Stimulated activated CD4-positive, alpha-beta T cell treated with anti-CD3 and anti-CD28 coated beads, Interleukin-15, amount 100 ng/mL, for 48 hours (primary cell): Measurements from ENCODE around the gene CHST8.
"Not testable (repeated sequence)": the region's sequence is repeated elsewhere in the genome, so short reads cannot be mapped to it uniquely, and the experiment has no call there.

Source experiments
- DNase-seq, 2 donors: peaks; one replicate each; pipeline ENCODE4 v3.0.0-alpha.2; 2020; ENCODE audit warnings: low read depth in 2 of 2

Gene CHST8

DNA sequence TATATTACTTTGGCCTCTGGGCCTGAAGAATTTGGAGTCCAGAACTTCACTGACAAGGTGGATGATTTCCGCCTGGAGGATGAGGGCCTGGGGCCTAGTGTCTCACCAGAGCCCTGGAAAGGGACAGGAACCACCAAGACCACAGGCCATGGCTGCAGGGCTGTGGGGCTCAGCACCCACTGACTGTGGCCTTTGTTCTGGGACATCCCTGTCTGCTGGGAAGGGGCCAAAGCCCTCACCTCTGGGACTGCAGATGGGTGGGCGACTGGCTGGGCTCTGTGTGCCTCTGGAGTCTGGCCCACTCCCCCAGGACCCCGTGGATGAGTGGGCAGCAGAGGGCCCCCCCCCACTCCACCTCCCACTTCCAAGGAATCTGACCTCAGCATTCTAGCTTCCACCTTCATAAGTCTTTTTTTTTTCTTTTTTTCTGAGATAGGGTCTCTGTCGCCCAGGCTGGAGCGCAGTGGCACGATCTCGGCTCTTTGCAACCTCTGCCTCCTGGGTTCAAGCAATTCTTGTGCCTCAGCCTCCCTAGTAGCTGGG, 20.3 kb downstream of the CHST8 start:
- DNase-seq: no peak

DNA sequence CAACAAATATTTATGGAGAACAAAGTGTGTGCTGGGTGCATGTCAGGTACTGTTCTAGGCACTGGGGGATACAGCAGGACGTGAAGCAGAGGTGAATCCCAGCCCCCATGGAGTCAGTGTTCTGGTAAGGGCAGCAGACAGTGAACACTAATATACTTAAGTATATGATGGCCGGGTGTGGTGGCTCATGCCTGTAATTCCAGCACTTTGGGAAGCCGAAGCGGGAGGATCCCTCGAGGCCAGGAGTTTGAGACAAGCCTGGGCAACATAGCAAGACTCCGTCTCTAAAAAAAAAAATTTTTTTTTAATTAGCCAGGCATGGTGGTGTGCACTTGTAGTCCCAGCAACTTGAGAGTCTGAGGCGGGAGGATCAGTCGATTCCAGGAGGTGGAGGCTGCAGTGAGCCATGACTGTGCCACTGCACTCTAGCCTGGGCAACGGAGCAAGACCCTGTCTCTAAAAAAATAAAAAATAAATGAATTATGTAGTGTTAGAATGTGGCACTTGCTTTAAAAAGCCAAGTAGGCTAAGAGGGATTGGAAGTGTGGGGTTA, 22.6 kb downstream of the CHST8 start:
- no peak for DNase-seq

DNA sequence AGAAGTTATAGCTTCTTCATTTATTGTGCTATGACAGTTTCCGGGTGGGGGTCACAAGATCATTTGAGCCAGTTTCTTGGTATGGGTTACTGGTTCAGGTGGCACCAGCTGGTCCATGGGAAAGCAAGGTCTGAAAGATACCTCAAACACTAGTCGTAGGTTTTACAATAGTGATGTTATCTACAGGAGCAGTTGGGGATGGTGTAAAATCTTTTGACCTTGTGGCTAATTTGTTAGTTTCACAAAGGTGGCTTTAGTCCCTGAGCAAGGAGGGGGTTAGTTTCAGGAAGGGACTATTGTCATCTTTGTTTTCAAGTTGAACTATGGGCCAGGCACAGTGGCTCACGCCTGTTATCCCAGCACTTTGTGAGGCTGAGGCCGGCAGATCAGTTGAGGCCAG, 24.6 kb downstream of the CHST8 start:
- no peak for DNase-seq

DNA sequence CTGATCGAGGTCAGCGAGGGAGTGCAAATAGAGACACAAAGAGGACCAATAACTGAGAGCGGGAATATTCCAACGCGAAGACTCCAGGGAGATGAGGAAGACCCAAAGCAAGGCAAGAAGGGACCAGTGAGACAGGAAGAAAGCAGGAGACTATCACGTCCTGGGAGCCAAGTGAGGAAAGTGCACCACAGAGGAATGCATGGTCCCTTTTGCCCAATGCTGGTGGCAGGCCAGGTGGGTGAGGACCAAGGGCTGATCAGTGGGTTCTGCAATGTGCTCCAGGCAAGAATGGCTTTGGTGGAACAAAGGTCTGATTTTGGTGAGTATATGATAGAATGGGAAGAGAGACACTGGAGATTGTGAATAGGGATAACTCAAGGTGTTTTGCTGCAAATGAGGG, 25.4 kb downstream of the CHST8 start:
- DNase-seq: no peak

DNA sequence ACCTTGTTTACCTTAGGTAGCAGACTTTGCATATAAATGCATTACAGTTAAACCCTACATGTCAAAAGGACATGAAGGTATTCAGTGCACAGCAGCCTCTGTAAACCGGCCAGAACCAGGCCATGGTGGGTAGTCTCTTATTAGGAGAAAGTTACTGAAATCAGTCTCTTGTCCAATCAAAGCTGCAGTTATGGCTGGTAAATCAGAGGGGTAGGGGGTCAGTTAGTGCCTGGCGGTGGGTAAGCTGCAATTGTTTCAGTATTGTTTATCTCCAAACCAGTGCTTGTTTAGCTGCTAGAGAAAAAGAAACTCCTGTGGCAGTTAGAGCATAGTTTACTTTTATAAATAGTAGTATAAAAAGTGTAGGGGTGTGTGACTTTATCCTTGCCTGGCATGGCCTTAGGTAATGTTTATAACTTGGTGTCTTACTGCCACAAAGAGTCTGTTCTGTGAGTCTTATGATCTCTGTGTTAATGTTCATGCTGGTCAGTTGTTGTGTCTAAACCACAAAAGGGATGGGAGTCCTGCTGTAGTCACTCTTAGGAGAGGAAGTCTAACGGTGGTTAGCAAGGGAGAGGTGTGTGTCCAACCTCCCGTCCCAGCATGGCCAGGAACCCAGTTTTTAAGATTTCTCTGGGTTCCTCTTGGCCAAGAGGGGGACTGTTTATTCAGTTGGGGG, 28.0 kb downstream of the CHST8 start:
- no peak for DNase-seq

DNA sequence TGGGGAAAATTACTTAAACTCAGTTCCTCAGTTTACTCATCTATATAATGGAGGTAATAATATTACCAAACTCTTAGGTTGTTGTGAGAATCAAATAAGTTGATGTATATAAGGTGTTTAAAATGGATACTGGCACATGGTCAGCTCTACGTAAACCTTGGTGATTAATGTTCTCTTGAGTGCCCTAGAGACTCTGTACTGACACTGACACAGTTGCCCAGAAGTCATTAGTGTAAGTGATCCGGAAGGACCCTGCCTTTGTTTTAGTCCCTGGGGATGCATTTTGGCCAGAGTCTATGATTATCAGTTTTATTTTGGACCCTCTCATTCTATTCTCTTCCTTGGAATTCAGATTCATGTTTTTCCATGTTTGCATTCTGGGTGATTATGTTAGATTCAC, 31.9 kb downstream of the CHST8 start:
- DNase-seq: no peak

DNA sequence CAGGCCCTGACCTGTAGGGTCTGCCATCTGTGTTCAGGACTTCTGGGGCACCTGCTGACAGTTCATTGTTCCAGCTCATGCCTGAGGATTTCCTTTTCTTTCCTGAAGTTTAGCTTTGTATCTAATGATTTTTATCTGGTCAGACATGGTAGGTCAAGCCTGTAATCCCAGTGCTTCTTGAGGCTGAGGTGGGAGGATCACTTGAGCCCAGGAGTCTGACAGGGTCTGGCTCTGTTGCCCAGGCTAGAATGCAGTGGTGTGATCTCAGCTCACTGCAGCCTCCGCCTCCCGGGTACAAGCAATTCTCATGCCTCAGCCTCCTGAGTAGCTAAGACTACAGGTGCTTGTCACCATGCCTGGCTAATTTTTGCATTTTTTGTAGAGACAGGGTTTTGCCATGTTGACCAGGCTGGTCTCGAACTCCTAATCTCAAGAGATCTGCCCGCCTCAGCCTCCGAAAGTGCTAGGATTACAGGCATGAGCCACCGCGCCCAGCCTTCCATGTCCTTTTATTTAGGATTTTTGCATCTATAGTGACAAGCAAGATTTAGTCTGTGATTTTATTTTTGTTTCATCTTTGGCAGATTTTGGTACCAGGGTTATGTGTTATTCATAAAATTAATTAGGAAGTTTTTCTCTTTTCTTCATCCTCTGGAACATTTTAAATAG, 33.2 kb downstream of the CHST8 start:
- DNase-seq: no peak

DNA sequence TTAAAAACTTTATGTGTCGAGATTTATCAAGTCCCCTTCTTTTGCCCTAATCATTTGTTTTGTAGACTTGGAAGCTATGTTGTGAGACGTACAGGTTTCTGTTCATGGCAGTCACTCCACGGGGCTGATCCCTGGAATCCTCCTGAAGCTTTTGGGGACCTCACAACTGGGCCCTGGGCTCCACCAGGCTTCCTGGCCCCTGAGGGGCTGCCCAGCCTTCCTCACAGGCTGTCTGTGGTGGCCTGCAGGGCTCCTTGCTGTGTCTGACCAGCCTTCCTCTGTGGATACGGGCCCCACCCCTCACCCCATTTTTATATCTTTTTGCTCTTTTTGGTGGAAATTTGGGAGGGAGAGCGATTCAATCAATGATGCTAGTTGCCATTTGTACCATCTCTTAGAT, 38.1 kb downstream of the CHST8 start:
- DNase-seq: no peak

DNA sequence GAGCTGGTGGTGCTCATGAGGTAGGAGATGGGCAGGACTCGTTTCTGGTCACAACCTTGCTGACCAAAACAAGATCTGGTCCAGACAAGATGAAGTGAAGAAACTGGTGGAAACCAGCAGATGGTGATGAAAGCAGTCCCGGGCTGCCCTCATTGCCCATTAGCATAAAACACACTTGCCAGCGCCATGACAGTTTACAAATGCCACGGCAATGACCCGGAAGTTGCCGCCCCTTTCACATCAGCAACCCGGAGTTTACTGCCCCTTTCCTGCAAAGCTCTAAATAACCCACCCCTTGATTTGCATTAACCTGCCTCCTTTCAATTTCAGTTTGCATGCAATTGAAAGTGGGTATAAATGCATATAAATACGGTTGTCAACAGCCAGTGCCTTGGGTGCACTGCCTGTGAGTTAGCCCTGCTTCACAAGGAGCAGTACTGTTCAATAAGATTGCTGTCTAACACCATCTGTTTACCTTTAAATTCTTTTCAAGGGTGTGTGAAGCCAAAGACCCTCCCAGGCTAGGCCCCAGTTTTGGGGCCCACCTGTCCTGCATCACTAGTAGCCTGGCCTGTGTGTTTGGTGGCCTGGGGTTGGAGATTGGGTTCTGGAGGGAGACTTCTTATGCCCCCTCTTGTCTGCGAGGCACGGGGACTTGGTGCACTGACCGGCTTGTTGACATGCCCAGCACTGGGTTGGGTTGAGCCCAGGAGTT, 38.8 kb downstream of the CHST8 start:
- no peak for DNase-seq

DNA sequence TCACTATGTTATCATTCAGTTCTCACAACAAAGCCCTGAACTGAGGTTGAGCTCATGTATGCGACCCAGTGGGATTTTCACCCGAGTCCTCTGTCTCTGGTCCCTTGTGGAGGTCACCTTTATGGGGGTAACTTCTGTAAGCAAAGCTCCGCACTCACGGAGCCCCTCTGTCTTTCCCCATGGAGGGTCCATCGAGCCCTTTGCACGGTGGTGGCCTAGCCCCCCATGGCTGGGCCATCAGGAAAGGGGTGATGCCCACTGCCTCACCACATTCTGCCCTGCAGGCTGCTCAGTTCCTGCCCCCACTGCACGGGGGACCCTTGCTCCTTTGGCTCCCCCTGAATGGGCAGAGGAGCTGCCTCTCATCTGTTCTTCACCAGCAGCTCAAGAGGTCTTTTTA, 39.6 kb downstream of the CHST8 start:
- DNase-seq: no peak

DNA sequence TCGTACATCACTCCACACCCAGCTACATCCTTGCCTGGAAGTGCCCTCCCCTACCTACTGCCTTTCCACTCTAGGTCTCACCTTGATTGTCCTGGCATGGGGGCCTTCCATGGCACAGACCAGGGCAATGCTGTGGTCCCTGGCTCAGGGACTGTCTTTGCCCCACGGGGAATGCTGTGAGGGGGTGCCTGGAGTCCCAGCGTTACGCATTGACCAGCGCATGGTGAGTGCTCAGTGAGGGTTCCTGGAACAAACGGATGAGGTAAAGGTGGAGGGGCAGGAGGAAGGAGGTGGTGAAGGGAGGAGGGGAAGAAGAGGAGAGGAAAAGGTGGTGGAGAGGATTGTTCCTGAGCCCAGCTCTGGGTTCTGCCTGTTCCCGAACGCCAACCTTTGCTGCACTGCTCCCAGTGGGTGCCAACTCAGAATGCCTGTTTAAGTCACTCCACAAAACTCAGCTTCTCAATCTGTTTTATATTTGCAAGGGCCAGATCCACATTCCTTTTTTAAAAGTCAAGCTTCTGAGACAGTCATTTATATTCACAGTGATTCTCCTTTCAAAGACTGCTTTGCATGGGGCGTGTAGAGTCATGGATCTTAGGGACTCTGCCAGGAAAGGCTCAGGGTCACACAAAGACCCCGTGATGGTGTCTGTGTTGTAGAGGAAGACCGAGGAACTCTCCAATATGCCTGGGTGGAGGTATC, 40.8 kb downstream of the CHST8 start:
- DNase-seq: no peak

DNA sequence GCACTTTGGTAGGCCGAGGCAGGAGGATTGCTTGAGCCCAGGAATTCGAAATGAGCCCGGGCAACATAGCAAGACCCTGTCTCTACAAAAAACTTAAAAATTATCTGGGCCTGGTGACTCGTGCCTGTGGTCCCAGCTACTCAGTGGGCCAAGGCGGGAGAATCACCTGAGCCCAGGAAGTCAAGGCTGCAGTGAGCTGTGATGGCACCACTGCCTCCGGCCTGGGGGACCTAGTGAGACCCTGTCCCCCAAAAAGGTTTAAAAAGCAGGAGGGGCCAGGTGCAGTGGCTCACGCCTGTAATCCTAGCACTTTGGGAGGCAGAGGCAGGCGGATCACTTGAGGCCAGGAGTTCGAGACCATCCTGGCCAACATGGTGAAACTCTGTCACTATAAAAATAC, 41.6 kb downstream of the CHST8 start:
- DNase-seq: not testable (repeated sequence)

DNA sequence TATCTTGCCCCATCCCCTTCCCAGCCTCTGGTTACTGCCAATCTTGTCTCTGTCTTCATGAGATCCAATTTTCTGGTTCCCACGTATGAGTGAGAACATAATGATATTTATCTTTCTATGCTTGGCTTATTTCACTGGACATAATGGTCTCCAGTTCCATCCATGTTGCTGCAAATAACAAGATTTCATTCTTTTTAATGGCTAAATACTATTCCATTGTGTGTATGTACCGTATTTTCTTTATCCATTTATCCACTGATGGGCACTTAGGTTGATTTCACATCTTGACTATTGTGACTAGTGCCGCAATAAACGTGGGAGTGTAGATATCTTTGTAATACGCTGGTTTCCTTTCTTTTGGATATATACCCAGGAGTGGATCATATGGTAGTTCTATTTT, 43.0 kb downstream of the CHST8 start:
- no peak for DNase-seq

DNA sequence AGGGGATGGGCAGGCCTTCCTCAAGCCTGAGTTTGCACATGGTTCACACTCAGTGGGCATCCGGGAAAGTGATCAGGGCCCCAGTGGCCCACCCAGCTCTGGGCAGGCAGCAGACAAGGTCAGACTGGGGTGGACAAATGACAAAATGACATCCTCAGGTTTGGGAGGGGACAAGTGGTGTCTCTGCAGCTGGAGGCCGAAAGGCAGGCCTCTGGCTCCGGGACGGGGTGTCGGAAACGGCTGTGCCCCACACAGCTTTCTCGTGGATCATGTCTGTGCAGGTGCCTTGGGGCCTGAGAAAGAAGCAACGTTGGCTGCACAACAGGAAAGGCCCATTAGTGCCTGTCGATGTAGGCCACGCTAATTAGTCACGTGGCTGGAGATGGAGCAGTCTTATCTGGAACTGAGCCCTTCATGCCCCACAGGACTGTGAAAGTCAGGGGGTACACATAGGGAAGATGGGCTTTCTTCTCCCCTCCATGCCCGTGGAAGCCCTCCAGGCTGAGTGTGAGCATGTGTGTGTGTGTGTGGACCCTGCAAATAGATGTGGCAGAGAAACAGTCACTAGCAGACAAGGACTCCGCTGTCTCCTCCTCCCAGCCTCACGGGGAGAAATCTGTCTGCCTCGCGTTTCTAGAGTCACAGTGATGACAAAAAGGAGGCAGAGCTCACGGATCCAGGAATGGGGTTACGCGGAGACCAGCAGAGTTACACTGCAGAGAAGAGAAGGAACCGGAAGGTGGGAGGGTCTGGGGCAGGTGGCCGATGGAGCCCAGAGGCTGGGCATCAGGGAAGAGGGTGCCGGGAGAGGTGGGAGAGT, 44.2 kb downstream of the CHST8 start:
- DNase-seq: no peak

DNA sequence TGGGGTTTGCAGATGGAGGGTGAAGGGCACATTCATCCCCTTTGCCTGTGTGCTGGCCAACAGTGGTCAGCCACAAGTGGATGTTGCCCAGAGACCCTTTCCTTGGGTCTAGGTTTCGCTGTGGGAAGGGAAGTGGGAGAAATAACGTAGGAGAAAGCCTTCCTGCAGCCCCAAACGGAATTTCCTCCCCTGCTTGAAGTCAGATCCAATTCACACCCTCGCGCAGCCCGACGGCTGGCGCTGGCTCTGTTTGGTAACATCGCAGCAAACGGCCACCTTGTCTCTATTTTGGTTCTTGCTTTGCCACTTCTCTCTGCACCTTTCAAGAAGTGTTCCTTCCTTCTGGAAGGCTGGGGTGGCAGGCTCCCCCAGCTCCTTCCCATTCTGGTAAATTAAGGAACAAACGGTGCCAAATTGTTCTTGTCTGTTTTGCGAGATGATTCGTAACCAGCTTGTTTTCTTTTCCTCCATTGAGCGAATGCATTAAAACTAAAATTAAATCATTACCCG, 45.4 kb downstream of the CHST8 start:
- DNase-seq: no peak

DNA sequence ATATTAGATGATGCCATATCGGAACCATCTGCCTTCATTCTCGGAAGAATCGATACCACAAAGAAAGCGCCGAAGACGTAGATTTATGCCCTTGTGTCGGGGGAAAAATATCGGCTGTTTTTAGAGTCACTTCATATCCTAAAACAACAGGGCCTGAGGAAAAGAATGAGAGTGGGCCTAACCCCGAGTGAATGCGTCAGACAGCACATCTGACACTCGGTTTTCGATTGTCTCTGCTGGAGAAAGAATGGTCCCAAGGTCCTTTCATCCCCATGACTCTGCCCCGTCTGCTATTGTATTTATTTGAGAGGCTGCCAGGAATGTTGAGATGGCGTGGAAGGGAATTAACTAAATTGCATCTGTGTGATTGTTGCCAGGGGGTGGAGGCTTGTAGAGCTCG, 46.1 kb downstream of the CHST8 start:
- no peak for DNase-seq

DNA sequence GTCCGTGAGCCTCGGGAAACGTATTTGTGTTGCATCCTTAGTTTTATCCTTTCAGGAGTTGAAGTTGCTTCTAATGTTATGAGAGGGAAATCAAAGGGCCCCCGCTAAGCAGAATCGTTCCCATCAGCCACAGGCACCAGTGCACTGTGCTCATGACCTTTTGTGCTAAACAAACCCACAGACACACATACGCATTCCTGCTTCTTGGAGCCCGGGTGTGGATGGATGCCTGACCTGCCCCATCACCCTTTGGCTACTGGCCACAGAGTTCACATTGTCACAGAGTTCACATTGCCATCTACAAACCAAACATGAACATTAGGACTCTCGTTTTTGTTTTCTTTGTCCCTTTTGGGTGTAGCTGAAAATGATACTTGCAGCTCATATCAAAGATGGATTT, 47.2 kb downstream of the CHST8 start:
- DNase-seq: no peak

DNA sequence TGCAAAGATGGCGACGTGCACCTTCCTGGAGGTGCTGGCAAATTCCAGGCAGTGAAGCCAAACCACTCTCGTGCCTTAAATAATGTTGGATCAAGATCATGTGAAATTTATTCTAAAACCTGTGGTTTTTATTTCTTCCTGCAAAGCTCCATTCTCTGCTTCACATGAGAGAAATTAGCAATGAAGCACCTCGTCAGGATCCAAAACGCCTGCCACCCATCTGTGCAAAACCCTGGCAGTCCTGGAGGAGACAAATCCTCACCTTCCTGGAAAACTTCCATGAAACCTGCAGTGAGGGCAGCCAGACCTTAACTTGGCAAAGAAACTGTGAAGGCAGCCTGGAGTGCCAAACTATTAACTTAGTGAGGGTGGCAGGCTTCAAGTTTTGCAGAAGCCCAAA, 47.6 kb downstream of the CHST8 start:
- no peak for DNase-seq

DNA sequence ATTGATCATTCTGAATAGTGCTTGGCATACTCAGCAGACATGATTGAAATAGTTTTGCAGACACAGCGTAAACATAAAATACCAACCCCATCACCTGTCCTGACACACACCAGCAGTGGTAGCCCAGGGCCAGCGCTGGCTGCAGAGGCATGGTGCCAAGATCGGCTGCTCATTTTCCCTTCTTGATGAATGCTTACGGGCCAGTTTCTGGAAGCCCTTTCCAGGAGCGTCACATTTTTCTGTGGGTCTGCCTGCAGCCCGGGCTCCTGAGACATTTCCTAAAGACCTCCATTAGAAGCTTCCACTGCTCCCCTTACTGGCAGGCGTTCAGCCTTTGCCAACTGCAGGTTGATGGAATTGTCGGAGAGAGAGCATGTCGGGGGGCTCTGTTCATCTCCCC, 48.6 kb downstream of the CHST8 start:
- no peak for DNase-seq

DNA sequence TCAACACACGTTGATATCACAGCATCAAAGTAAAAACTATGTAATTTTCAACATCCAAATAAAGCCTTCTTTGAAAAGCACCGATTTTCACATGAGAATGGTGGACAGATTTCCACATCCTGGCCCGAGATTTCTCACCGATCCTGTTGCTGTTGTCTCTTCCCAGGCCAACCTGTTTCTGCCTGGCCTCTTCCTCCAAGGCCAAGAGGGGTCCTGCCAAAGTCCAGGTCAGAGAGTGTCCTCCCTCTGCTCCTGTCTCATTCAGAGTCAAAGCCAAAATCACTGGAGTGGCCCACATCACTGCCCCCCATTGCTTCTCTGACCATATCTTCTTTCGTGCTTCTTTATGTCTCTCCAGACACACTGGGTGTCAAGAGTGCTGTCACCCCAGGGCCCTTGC, 49.5 kb downstream of the CHST8 start:
- DNase-seq: no peak
